SK-N-MC (cell line): ENCODE data around the gene MYO10.
"Not testable (repeated sequence)": the region's sequence is repeated elsewhere in the genome, so short reads cannot be mapped to it uniquely, and the experiment has no call there.

ENCODE experiments used
- DNase-seq: peaks from one replicate; pipeline ENCODE4 v3.0.0-alpha.2; 2011; ENCODE audit warnings: low read depth, low spot score
- H3K27ac ChIP-seq: fragments of 200-600 bp; sonication (generic); 2 replicates; pipeline ENCODE4 v1.5.1; 2016; ENCODE audit warnings: mixed run types
- H3K36me3 ChIP-seq: fragments of 200-600 bp; sonication (generic); 2 replicates; pipeline ENCODE4 v1.6.1; 2017; ENCODE audit warnings: antibody characterized with exemption, low read length, mixed read lengths; ENCODE audit not compliant: insufficient read depth
- H3K4me3 ChIP-seq: fragments of 200-600 bp; sonication (generic); 2 replicates; pipeline ENCODE4 v1.5.1; 2016
- H3K9ac ChIP-seq: fragments of 200-600 bp; sonication (generic); 2 replicates; pipeline ENCODE4 v1.8.0; 2017; ENCODE audit warnings: mixed run types, mixed read lengths; ENCODE audit not compliant: insufficient read length
- H3K9me3 ChIP-seq: fragments of 200-600 bp; sonication (generic); 2 replicates; pipeline ENCODE4 v1.6.1; 2017; ENCODE audit warnings: low read depth, mild to moderate bottlenecking, antibody characterized with exemption, low read length, moderate library complexity, mixed read lengths
- EZH2 ChIP-seq: fragments of 200-600 bp; sonication (generic); IDR thresholded peaks from one replicate; pipeline ENCODE4 v1.6.1; 2017; ENCODE audit warnings: antibody characterized with exemption
- FOXP2 ChIP-seq: optimal IDR thresholded peaks from 2 replicates; pipeline ENCODE3; 2011; ENCODE audit warnings: mild to moderate bottlenecking, moderate library complexity; ENCODE audit not compliant: insufficient read depth; ENCODE audit errors: extremely low read length, control extremely low read depth
- POLR2AphosphoS5 ChIP-seq: IDR thresholded peaks from 2 replicates; pipeline ENCODE4 v1.6.1; 2012; ENCODE audit warnings: mild to moderate bottlenecking, low read depth, low read length, borderline replicate concordance

Gene MYO10

GRCh38 chr5:16759147-16759773, 176.8 kb downstream of the MYO10 start:
- no peak overlapping the region for H3K4me3 ChIP-seq
- no peak for DNase-seq
- no peaks in the 10 kb centered on the region for H3K9me3 ChIP-seq
- TF ChIP-seq FOXP2: no peak
- no peak for TF ChIP-seq POLR2AphosphoS5
- no peak for TF ChIP-seq EZH2
- H3K36me3 ChIP-seq: peaks cover 95% of the 10 kb centered on the region
- H3K9ac ChIP-seq: no peak overlapping the region
- no peak overlapping the region; the same call in 1 of the 2 replicates for H3K27ac ChIP-seq

- no peak for TF ChIP-seq FOXP2
- DNase-seq: no peak
- H3K9me3 ChIP-seq: no peaks in the 10 kb centered on the region
- H3K4me3 ChIP-seq: no peak overlapping the region
- H3K36me3 ChIP-seq: peaks cover 90% of the 10 kb centered on the region
- H3K9ac ChIP-seq: no peak overlapping the region
- peak overlapping the region; percentile 26; the same call in 1 of the 2 replicates for H3K27ac ChIP-seq
These were observed 178.0 kb downstream of the MYO10 start for GRCh38 chr5:16757989-16758501.

GRCh38 chr5:16757577-16757976, 178.5 kb downstream of the MYO10 start:
- not testable (repeated sequence) for H3K9ac ChIP-seq, H3K4me3 ChIP-seq, DNase-seq, H3K9me3 ChIP-seq
- Histone ChIP-seq H3K36me3 (peaks cover 90% of the 10 kb centered on the region), H3K27ac (peak overlapping the region; percentile 26; the same call in 1 of the 2 replicates)

- no peak for TF ChIP-seq FOXP2
- TF ChIP-seq POLR2AphosphoS5: no peak
- no peak for TF ChIP-seq EZH2
- no peak for DNase-seq
- Histone ChIP-seq H3K4me3 (no peak overlapping the region), H3K36me3 (peaks cover 90% of the 10 kb centered on the region), H3K9me3 (no peaks in the 10 kb centered on the region), H3K27ac (peak overlapping the region; percentile 26; the same call in 1 of the 2 replicates), H3K9ac (no peak overlapping the region)
These were observed 178.9 kb downstream of the MYO10 start for GRCh38 chr5:16757146-16757545.

- no peak for TF ChIP-seq EZH2
- no peak for TF ChIP-seq POLR2AphosphoS5
- TF ChIP-seq FOXP2: no peak
- no peak overlapping the region for H3K4me3 ChIP-seq
- no peak for DNase-seq
- no peaks in the 10 kb centered on the region for H3K9me3 ChIP-seq
- H3K9ac ChIP-seq: no peak overlapping the region
- H3K36me3 ChIP-seq: peaks cover 90% of the 10 kb centered on the region
- 0 out of 2 replicates have a peak overlapping the region, but pooled peaks have one; percentile 31 for H3K27ac ChIP-seq
These were observed 179.4 kb downstream of the MYO10 start for GRCh38 chr5:16756692-16757091.

GRCh38 chr5:16755641-16756040, 180.4 kb downstream of the MYO10 start:
- H3K27ac ChIP-seq: peak overlapping the region; percentile 62; the same call in 1 of the 2 replicates
- no peaks in the 10 kb centered on the region for H3K9me3 ChIP-seq
- H3K36me3 ChIP-seq: peaks cover 92% of the 10 kb centered on the region
- H3K4me3 ChIP-seq: no peak overlapping the region
- no peak overlapping the region for H3K9ac ChIP-seq
- no peak for TF ChIP-seq FOXP2
- no peak for TF ChIP-seq POLR2AphosphoS5
- TF ChIP-seq EZH2: no peak
- no peak for DNase-seq

- H3K4me3 ChIP-seq: no peak overlapping the region
- H3K36me3 ChIP-seq: peaks cover 92% of the 10 kb centered on the region
- DNase-seq: no peak
- no peak overlapping the region for H3K9ac ChIP-seq
- H3K9me3 ChIP-seq: no peaks in the 10 kb centered on the region
- peak overlapping the region; percentile 42 for H3K27ac ChIP-seq
- no peak for TF ChIP-seq POLR2AphosphoS5
These were observed 181.5 kb downstream of the MYO10 start for GRCh38 chr5:16754601-16755000.

- Histone ChIP-seq H3K27ac (peak overlapping the region; percentile 42), H3K9me3 (no peaks in the 10 kb centered on the region), H3K4me3 (no peak overlapping the region), H3K9ac (no peak overlapping the region), H3K36me3 (peaks cover 90% of the 10 kb centered on the region)
- no peak for DNase-seq
- no peak for TF ChIP-seq EZH2
- no peak for TF ChIP-seq FOXP2
- TF ChIP-seq POLR2AphosphoS5: no peak
These were observed 182.0 kb downstream of the MYO10 start for GRCh38 chr5:16754086-16754485.

GRCh38 chr5:16750445-16750844, 185.6 kb downstream of the MYO10 start:
- H3K27ac ChIP-seq: no peak overlapping the region
- H3K36me3 ChIP-seq: peaks cover 83% of the 10 kb centered on the region
- TF ChIP-seq FOXP2 (no peak), EZH2 (no peak), POLR2AphosphoS5 (no peak)
- H3K9me3 ChIP-seq: no peaks in the 10 kb centered on the region
- no peak overlapping the region for H3K9ac ChIP-seq
- H3K4me3 ChIP-seq: no peak overlapping the region
- DNase-seq: no peak
